Activated naive CD8-positive, alpha-beta T cell treated with anti-CD3 and anti-CD28 coated beads, Interleukin-2, amount 50 U/mL, for 16 hours (primary cell): ENCODE results near the gene NR1H3.
"Not testable (repeated sequence)": the region's sequence is repeated elsewhere in the genome, so short reads cannot be mapped to it uniquely, and the experiment has no call there.

ENCODE experiments used
- DNase-seq: peaks from one replicate; pipeline ENCODE4 v3.0.0-alpha.2; 2020; ENCODE audit warnings: low read depth, low spot score

NR1H3 gene

DNA sequence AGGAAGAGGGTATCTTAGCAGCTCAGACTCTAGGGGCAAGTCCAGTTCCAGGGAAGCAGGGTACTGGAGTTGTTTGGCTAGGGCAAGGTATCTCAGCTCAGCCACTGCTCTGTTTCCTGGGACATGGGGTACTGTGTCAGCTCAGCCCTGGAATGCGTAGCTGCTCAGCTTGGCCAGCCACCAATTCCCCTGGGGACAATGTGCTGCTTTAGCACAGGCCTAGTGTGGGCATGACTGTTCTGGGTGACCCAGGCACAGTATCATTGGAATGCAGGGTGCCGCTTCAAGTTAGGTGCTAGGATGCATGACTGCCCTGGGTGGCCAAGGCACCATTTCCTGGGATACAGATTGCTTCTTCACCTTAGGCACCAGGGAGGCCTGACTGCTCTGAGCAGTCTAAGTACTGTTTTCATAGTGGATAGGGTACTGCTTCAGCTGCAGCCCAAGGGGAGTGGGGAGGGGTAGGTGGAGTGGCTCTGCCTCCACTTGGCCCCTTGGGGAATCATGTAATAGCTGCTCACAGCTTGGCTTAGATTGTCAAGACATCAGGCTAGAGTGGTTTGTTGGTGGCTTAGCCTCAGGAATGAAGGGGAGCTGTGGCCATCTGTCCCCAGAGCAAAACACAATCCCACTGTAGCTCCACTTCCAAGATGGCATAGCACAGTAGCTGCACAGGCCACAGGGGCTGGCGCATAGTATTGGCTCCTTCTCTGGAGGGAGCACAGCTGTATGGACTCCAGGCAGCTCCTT is 48.1 kb downstream of the NR1H3 start:
- DNase-seq = no peak

DNA sequence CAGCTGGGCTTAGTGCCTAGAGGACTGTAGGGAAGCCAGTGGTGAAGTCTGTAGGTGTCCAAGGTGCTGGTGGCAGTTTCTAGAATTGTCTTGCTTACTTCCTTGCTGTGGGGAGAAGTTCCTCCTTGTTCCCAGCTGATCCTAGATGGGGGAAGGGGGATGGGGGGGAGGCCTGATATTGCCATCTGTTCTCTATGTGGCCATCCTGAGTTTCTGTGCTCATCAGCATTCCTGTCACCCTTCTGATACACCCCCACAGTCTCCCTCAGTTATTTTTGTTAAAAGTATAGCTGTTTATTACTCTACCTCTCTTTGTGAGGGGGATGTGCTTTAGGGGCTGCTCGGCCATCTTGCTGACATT is 48.7 kb downstream of the NR1H3 start:
- no peak for DNase-seq

DNA sequence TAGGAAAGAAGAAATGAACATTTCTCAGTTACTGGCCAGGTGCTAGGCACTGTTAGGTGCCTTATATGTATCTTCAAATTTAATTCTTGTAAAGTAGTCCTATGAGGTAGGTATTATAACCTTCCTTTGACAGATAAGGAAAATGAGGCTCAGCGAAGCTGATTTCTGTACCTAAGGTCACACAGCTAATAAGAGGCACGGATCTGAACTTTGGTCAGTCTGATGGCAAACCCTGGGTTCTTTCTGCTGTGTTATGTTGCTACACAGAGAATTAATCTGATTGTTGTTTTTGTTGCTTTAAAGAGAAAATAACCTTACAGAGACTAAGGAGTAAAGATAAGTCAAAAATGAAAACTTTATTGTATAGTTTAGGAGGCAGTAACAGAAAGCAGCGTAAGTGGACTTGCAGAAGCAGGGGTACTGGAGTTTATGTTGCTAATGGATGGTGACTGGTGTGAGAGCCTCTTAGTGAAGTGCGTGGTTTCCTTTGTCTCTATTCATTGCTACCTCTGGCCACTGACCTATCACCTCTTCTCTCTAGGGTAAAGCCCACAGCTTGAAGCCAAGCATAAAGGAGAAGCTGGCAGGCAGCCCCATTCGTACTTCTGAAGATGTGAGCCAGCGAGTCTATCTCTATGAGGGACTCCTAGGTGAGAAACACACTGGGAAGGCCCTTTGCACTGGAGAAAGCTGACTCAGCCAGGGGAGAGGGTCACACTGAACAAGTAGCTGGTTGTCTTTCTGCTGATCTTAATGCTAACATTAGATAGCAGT is 50.4 kb downstream of the NR1H3 start:
- no peak for DNase-seq

DNA sequence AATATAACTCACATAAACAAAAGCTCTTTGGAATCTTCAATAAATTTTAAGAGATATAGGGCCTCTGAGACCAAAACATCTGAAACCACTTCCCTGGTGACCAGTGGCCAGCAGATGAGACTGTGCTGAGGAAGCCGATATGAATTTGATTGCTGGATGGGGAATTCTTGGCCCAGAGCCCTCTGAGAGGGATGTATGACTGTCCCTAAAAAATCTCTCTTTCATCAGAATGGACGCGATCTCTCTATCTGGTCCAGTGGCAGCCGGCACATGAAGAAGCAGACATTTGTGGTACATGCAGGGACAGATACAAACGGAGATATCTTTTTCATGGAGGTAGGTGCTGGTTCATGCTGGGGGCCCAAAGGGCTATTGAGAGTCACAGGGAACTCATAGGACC is 57.2 kb downstream of the NR1H3 start:
- DNase-seq = no peak

DNA sequence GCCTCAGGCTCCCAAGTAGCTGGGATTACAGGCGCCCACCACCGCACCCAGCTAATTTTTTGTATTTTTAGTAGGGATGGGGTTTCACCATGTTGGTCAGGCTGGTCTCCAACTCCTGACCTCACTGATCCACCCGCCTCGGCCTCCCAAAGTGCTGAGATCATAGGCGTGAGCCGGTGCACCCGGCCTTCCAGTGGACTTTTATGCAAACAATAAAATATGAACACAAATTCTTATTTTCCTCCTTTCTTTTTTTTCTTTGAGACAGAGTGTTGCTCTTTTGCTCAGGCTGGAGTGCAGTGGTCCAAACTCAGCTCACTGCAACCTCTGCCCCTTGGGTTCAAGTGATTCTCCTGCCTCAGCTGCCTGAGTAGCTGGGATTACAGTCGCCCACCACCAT is 58.7 kb downstream of the NR1H3 start:
- DNase-seq = not testable (repeated sequence)

DNA sequence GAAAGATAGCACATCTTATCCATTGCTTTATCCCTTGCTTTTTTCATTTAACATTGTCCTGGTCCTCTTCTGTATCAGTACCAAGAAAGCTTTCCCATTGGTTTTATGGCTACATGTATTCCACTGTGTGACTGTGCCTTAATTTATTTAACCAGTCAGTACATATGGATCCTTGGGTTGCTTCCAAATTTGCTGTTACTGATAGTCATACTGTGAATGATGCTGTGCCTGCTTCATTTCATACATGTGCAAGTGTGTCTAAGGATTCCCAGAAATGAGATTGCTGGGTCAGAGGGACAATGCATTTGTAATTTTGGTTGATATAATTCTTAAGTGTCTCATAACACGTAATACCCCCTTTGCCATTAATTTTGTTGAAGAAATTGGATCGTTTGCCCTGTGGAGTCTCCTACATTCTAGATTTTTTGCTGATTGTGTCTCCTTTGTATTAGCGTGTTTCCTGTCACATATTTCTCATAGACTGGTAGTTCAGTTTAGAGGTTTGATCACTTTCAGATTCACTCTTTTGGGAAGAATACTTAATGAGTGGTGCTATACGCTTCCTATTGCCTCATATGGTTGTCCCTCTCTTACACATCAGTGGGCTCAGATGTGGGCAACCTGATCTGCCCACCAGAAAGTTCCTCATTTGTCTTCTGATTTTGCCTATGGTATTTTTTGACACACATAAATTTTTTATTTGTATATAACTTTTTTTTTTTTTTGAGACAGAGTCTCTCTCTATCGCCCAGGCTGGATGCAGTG is 59.5 kb downstream of the NR1H3 start:
- no peak for DNase-seq

DNA sequence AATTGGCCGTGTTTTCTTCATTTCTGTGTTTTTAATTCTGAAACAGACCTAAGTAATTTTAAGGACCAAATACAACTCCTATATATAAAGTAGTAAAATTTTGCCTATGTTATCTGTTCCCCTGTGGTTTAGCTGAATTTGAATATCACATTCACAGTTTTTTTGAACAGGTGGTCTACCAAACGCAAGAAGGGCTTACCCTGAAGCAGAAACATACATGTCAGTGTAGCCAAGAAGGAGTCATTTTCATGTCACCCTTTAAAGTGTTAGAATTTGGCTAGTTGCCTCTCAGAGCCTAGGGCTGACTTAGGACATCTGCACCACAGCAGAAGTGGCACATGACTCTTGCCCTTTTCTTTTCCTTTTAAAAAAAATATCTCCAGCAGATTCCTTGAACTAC is 60.4 kb downstream of the NR1H3 start:
- no peak for DNase-seq
